Transverse colon (tissue), 4 donors: ENCODE measurements around the gene TAF1C. TPM values are rescaled to one million over a fixed set of nuclear protein-coding genes. Genes with fewer than 3 reads are reported as not detected.

Experiments
- DNase-seq: peaks from one replicate; pipeline ENCODE4 v3.0.0-alpha.2; 2019
- H3K27ac ChIP-seq, 4 donors: fragments of 200-600 bp; sonication (generic); 2 replicates each; pipeline ENCODE4 v1.5.1; 2016 to 2018; ENCODE audit warnings: inconsistent platforms in 4 of 4
- H3K27me3 ChIP-seq: fragments of 200-600 bp; sonication (generic); 2 replicates; pipeline ENCODE4 v1.5.1; 2017; ENCODE audit warnings: inconsistent platforms
- H3K36me3 ChIP-seq, 4 donors: fragments of 200-600 bp; sonication (generic); 2 replicates each; pipeline ENCODE4 v1.5.1; 2017 to 2019; ENCODE audit warnings: inconsistent platforms in 4 of 4
- H3K4me1 ChIP-seq, 4 donors: fragments of 200-600 bp; sonication (generic); 2 replicates each; pipeline ENCODE4 v1.5.1; 2017 to 2020; ENCODE audit warnings: inconsistent platforms in 4 of 4
- H3K4me3 ChIP-seq, 4 donors: fragments of 200-600 bp; sonication (generic); 1 replicate in 1 of 4; 2 replicates in 3 of 4; pipeline versions ENCODE4 v1.5.1 to v1.6.1; 2017 to 2019; ENCODE audit warnings: inconsistent platforms in 4 of 4
- H3K9me3 ChIP-seq, 2 donors: fragments of 200-600 bp; sonication (generic); 2 replicates each; pipeline ENCODE4 v1.5.1; 2017 to 2019; ENCODE audit warnings: inconsistent platforms in 2 of 2
- EP300 ChIP-seq: sonication (generic); formaldehyde crosslinking; IDR thresholded peaks from one replicate; pipeline ENCODE4 v1.6.1; 2017; ENCODE audit warnings: antibody characterized with exemption, low read depth
- POLR2A ChIP-seq: fragments of 450-650 bp; IDR thresholded peaks from one replicate; pipeline ENCODE4 v1.6.1; 2016; ENCODE audit warnings: antibody characterized with exemption, mild to moderate bottlenecking, moderate library complexity
- POLR2AphosphoS5 ChIP-seq, 3 donors: sonication (generic); formaldehyde crosslinking; IDR thresholded peaks; one replicate each; pipeline ENCODE4 v1.6.1; 2016; ENCODE audit warnings: antibody characterized with exemption in 3 of 3
- WGBS, 2 donors: methylation state at CpG; one replicate each; pipeline ENCODE4 v1.1.5; 2018; ENCODE audit warnings: low coverage in 1 of 2; 5-methylcytosine and 5-hydroxymethylcytosine counted together
- in situ Hi-C, 4 donors: fragments of 200-750 bp; cut with MboI; loops; one replicate each; pipeline versions ENCODE4 v1.15.0 to v1.15.1; 2017; ENCODE audit warnings: low sequenced_read_pairs in 3 of 4, low pct_ligation_motif_present in 1 of 4, low pct_unique_long_range_greater_than_20kb in 1 of 4
- intact Hi-C: fragments of 100-400 bp; cut with DNase I; formaldehyde crosslinking; loops from one replicate; pipeline ENCODE4 v1.15.1; 2023; ENCODE audit warnings: low total_unique reads
- total RNA-seq, 4 donors: library from RNA; depleted of rRNA; stranded (reverse); fragments of >200 nt; gene quantifications; one replicate each; pipeline ENCODE4 v1.1.0, GENCODE V29; 2016
- TF ChIP-seq, protein P1 (sequence below), 5 experiments: fragments of 200-600 bp in 3 of 5; fragments of 450-650 bp in 2 of 5; sonication (generic) in 3 of 5; IDR thresholded peaks; 1 replicate in 2 of 5; 2 replicates in 3 of 5; pipeline ENCODE4 v1.5.1; 2016 to 2017; ENCODE audit warnings: antibody characterized with exemption in 5 of 5, inconsistent platforms in 3 of 5, mild to moderate bottlenecking in 2 of 5, moderate library complexity in 1 of 5

Gene TAF1C
- total RNA-seq, 4 donors from 2014 or later, result 33.3 to 297 (median 54.1) TPM

DNA sequence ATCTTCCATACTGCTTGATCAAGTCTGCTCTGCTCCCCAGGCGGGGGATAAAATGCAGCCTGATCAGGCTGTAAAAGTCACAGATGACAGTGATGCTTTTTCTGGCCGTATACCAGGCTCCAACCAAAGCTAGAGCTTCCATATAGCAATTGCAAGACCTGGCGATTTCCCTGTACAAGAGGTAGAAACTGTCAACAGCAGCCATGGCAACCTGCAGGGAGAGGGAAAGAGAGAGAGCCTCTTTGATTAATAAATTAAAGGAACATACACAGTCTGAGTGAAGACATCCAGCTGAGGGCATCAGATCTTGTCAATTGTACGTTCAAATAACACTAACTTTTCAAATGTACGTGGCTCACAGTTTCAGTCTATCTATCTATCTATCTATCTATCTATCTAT is 55.7 kb downstream of the TAF1C start:
- intact Hi-C loops, result no loop called here
- DNase-seq, result no peak

More for the DNA sequence above, 55.7 kb downstream of the TAF1C start:
- H3K27ac ChIP-seq, result no peak overlapping the region
- H3K36me3 ChIP-seq, result peaks cover 0 to 13% (median 0%) of the 10 kb centered on the region in 4 donors
- H3K4me1 ChIP-seq, result no peaks in the 10 kb centered on the region
- H3K4me3 ChIP-seq, result no peak overlapping the region
- in situ Hi-C loops, result no loop called here
- no peaks in the 10 kb centered on the region for H3K9me3 ChIP-seq
- WGBS, 2 donors, result 87 to 92% methylated on average over 2 to 5 of the region's 5 CpGs
- no peaks in the 10 kb centered on the region for H3K27me3 ChIP-seq
- TF ChIP-seq, protein P1, sequence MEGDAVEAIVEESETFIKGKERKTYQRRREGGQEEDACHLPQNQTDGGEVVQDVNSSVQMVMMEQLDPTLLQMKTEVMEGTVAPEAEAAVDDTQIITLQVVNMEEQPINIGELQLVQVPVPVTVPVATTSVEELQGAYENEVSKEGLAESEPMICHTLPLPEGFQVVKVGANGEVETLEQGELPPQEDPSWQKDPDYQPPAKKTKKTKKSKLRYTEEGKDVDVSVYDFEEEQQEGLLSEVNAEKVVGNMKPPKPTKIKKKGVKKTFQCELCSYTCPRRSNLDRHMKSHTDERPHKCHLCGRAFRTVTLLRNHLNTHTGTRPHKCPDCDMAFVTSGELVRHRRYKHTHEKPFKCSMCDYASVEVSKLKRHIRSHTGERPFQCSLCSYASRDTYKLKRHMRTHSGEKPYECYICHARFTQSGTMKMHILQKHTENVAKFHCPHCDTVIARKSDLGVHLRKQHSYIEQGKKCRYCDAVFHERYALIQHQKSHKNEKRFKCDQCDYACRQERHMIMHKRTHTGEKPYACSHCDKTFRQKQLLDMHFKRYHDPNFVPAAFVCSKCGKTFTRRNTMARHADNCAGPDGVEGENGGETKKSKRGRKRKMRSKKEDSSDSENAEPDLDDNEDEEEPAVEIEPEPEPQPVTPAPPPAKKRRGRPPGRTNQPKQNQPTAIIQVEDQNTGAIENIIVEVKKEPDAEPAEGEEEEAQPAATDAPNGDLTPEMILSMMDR (IDR thresholded peaks at IDR 0.05), result no peak
- TF ChIP-seq EP300 (no peak), POLR2AphosphoS5 (IDR thresholded peaks at IDR 0.05) (no peak), POLR2A (no peak)

Other genes with a start within 250 kb of the TAF1C start
- gene OSGIN1, start 233.8 kb downstream of the TAF1C start, total RNA-seq, result 10 to 100 TPM; 10.7 to 26.2 (median 16.7) TPM
- gene NECAB2, start 218.8 kb downstream of the TAF1C start, total RNA-seq, result under 1 TPM in 1 of 4 donors, not detected in 3; 0.41 TPM
- gene SLC38A8, start 144.3 kb downstream of the TAF1C start, total RNA-seq, result not detected
- 100 to 1,000 TPM in 2 of 4 donors, 10 to 100 TPM in 2; 53.7 to 110 (median 97.0) TPM for gene MBTPS1, start 70.1 kb downstream of the TAF1C start, total RNA-seq
- 10 to 100 TPM in 2 of 4 donors, 1 to 10 TPM in 2; 1.2 to 16.2 (median 8.7) TPM for gene HSDL1, start 41.9 kb downstream of the TAF1C start, total RNA-seq
- gene DNAAF1, start 41.7 kb downstream of the TAF1C start, total RNA-seq, result not detected
- gene ADAD2, start 4.1 kb upstream of the TAF1C start, total RNA-seq, result 1 to 10 TPM in 1 of 4 donors, not detected in 3; 7.4 TPM
- not detected for gene KCNG4, start 53.0 kb upstream of the TAF1C start, total RNA-seq
- 10 to 100 TPM in 1 of 4 donors, 1 to 10 TPM in 3; 5.6 to 91.3 (median 7.0) TPM for gene WFDC1, start 107.8 kb upstream of the TAF1C start, total RNA-seq
- 1,000 to 10,000 TPM in 1 of 4 donors, 100 to 1,000 TPM in 3; 138 to 3,342 (median 155) TPM for gene ATP2C2, start 181.5 kb upstream of the TAF1C start, total RNA-seq